ENCODE results near the gene TBC1D5. TPM values are rescaled to one million over a fixed set of nuclear protein-coding genes. Genes with fewer than 3 reads are reported as not detected.

Gene TBC1D5
- total RNA-seq, 1 donor from 2014 or later, result 67.1 TPM

DNA sequence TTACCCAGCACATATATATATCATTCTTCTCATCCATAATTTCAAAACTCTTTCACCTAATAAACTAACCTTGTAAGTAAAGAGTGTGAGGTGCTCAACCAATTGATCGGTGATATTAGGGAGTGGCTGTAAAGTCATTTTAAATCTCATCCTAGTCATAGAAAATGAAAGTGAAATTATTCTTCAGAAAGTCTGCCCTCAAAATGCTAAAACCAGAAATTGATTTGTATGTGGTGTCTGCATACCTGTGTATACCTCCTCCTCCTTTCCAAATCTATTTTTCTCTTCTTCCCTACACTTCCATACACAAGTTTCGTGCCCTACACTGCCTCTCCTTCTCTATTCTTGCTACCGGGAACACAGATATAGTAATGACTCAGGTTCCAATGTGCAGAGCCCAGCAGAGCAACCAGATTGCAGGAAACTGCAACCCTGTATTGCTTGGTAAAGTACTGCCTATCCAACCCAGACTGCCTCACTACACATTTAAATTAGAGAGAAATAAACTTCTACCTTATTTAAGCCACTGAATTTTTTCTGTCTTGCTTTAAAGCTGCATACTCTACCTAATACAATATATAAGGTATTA is 7.4 kb upstream of the TBC1D5 start:
- TF ChIP-seq, protein P1, sequence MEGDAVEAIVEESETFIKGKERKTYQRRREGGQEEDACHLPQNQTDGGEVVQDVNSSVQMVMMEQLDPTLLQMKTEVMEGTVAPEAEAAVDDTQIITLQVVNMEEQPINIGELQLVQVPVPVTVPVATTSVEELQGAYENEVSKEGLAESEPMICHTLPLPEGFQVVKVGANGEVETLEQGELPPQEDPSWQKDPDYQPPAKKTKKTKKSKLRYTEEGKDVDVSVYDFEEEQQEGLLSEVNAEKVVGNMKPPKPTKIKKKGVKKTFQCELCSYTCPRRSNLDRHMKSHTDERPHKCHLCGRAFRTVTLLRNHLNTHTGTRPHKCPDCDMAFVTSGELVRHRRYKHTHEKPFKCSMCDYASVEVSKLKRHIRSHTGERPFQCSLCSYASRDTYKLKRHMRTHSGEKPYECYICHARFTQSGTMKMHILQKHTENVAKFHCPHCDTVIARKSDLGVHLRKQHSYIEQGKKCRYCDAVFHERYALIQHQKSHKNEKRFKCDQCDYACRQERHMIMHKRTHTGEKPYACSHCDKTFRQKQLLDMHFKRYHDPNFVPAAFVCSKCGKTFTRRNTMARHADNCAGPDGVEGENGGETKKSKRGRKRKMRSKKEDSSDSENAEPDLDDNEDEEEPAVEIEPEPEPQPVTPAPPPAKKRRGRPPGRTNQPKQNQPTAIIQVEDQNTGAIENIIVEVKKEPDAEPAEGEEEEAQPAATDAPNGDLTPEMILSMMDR (IDR thresholded peaks at IDR 0.05; ENCODE audit: insufficient read depth, low read length, severe bottlenecking), result no peak
- no peak overlapping the region for H3K4me3 ChIP-seq (ENCODE audit: low read depth, low read length)

DNA sequence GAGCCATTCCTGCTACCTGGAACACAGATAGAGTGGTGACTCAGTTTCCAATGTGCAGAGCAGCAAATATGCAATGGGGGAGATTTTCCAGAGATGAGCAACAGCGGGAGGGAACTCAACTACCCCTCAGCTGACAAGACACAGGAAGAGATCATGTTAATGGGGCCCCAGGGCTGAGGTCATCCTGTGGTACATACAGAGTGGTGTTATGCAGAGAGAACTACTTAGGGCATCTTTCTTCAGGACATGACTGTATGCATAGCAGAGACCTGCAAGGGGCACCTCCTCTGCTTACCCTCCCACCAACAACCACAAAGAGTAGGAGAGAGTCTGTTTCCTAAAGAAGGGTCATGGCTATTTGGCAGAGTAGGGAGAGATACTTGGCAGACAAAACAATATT is 6.8 kb upstream of the TBC1D5 start:
- Histone ChIP-seq H3K36me3 (ENCODE audit: control insufficient read depth, insufficient read depth, low read length) (no peaks in the 10 kb centered on the region), H3K4me3 (ENCODE audit: low read depth, low read length) (no peak overlapping the region), H3K27me3 (ENCODE audit: control insufficient read depth, insufficient read depth, low read length) (no peaks in the 10 kb centered on the region)
- FAIRE-seq (no peak), DNase-seq (ENCODE audit: low read depth) (no peak)
- TF ChIP-seq, protein P1 (IDR thresholded peaks at IDR 0.05; ENCODE audit: insufficient read depth, low read length, severe bottlenecking), result no peak

More for the DNA sequence above, 7.4 kb upstream of the TBC1D5 start:
- no peak for FAIRE-seq
- DNase-seq (ENCODE audit: low read depth), result no peak
- no peaks in the 10 kb centered on the region for H3K36me3 ChIP-seq (ENCODE audit: control insufficient read depth, insufficient read depth, low read length)
- H3K27me3 ChIP-seq (ENCODE audit: control insufficient read depth, insufficient read depth, low read length), result no peaks in the 10 kb centered on the region

DNA sequence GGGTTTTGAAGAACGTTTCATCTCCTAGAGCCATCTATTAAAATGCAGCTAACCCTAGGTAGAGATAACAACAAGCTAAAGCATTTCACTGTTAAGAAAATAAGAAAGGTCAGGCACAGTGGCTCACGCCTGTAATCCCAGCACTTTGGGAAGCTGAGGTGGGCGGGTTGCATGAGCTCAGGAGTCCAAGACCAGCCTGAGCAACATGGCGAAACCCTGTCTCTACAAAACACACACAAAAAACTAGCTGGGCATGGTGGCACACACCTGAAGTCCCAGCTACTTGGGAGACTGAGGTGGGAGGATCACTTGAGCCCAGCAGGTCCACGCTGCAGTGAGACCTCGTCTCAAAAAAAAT is 5.4 kb upstream of the TBC1D5 start:
- no peaks in the 10 kb centered on the region for H3K36me3 ChIP-seq (ENCODE audit: control insufficient read depth, insufficient read depth, low read length)
- DNase-seq (ENCODE audit: low read depth) (no peak), FAIRE-seq (no peak)
- no peaks in the 10 kb centered on the region for H3K27me3 ChIP-seq (ENCODE audit: control insufficient read depth, insufficient read depth, low read length)
- TF ChIP-seq, protein P1 (IDR thresholded peaks at IDR 0.05; ENCODE audit: insufficient read depth, low read length, severe bottlenecking), result no peak
- no peak overlapping the region for H3K4me3 ChIP-seq (ENCODE audit: low read depth, low read length)

DNA sequence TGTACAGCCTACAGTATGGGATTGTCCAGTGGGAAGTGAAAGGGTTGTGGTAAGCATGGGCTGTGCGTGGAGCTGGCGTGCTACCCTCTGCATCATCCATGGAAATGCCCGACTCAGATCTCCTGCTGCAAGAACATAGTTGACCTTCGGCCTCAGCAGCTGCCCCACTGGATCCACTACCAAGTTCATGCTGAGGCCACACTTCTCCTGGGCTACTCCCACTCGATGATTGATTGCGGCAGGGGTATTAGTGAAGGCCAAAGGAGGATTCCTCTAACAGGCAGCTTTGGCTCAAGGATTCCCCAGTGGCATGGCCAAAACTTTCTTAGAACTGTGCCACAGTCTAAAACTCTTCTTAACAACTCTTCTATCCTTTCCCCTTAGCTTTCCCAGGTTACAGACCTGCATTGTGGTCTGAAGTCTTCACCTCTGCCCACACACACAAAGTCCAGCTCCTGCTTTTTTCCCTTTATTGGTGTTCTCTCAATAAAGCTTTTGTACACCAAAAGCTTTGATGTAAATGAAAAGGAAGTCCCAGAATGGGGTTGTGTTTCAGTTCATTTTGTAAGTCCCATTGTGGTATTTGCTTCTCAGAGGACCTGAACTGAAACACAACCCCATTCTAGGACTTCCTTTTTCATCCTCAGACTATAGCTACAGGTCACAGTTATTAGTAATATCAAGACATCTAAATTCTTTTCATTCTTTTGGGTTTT is 4.9 kb upstream of the TBC1D5 start:
- TF ChIP-seq, protein P1 (IDR thresholded peaks at IDR 0.05; ENCODE audit: insufficient read depth, low read length, severe bottlenecking), result no peak
- H3K4me3 ChIP-seq (ENCODE audit: low read depth, low read length), result no peak overlapping the region
- no peaks in the 10 kb centered on the region for H3K27me3 ChIP-seq (ENCODE audit: control insufficient read depth, insufficient read depth, low read length)
- no peaks in the 10 kb centered on the region for H3K36me3 ChIP-seq (ENCODE audit: control insufficient read depth, insufficient read depth, low read length)
- no peak for DNase-seq (ENCODE audit: low read depth)
- FAIRE-seq, result no peak

DNA sequence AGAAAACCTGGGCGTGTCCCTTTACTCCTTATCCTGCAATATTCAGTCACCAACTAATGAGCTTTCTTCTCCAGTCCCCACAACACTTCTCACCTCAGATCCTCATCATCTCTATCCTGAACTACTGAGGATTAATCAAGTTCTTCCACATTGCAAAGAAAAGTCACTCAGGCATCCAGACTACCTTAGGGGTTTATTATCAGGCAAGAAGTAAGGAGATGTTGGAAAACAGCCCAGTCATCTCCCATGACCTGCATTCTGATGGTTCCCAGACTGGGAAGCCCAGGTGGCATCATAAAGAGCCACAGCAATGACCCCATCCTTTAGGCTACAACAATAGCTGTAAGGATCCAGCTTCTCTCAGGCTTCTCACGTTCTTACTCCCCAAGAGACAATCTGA is 3.5 kb upstream of the TBC1D5 start:
- TF ChIP-seq, protein P1 (IDR thresholded peaks at IDR 0.05; ENCODE audit: insufficient read depth, low read length, severe bottlenecking), result no peak
- no peaks in the 10 kb centered on the region for H3K27me3 ChIP-seq (ENCODE audit: control insufficient read depth, insufficient read depth, low read length)
- no peaks in the 10 kb centered on the region for H3K36me3 ChIP-seq (ENCODE audit: control insufficient read depth, insufficient read depth, low read length)
- no peak for FAIRE-seq
- DNase-seq (ENCODE audit: low read depth), result no peak
- H3K4me3 ChIP-seq (ENCODE audit: low read depth, low read length), result no peak overlapping the region

All from bronchial epithelial cell (primary cell).